Measurements from ENCODE around the gene DNAJA1. TPM values are rescaled to one million over a fixed set of nuclear protein-coding genes. Genes with fewer than 3 reads are reported as not detected.

The DNAJA1 gene
- total and polyA plus RNA-seq, 2 donors (not counting 3 experiments of a cell fraction or from before 2014, with no cell fraction given), result 72.9 to 182 TPM

DNA sequence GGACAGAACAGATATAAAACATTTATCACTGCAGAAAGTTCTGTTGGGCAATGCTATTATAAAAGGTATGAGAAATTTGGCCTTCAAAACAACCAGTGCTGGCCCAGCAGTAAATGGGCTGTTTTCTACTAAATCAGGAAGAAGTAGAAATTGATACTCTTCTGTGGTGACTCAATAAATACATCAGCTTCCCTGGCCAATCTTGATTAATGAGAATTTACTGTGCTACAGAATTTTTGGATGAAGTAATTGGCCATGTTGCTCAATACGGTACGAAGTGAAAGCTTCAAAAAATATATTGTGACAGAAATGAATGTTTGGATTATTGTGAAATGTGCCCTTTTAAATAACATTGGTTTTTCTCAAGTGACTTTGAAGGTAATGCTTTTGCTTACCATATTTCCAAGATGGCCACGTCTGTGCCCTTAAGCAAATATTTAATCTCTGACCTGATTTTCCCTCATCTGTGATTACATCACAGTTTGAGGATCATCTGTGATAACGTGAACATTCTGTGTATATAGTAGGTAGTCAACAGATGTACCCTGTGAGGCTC is 4.2 kb downstream of the DNAJA1 start:
- intact Hi-C loops (cut with micrococcal nuclease), result loop anchor here (5.0 kb wide), 1 partner anchor 138 kb away; the partner anchor contains the start of gene B4GALT1
- no peaks in the 10 kb centered on the region for H3K9me3 ChIP-seq (replicated peaks; ENCODE audit: control insufficient read depth, insufficient read depth, low read length)
- peak overlapping the region; percentile 50 for H3K4me2 ChIP-seq (ENCODE audit: insufficient read depth, low read length)
- no peak for DNase-seq (ENCODE audit: low read depth, low spot score)
- peaks cover 31% of the 10 kb centered on the region for H3K4me1 ChIP-seq (ENCODE audit: control insufficient read depth, extremely low read depth, insufficient read depth, low read length)
- H3K27me3 ChIP-seq (ENCODE audit: control insufficient read depth in 2 of 2, insufficient read depth in 2 of 2, low read length in 2 of 2), result no peaks in the 10 kb centered on the region
- dilution Hi-C loops (cut with MboI; ENCODE audit: extremely low pct_ligation_motif_present, low sequenced_read_pairs), result no loop called here
- no peak for FAIRE-seq
- ChIA-PET POLR2A (no interaction called here), CTCF (interaction anchor here (1.2 kb wide), 1 partner anchor 11 kb away, joined by 3 read pairs; no protein-coding TSS in a partner anchor)
- no peak overlapping the region for H2AFZ ChIP-seq (ENCODE audit: low read depth, low read length)
- H3K36me3 ChIP-seq (ENCODE audit: control insufficient read depth in 2 of 2, extremely low read depth in 1 of 2, insufficient read depth in 2 of 2, low read length in 2 of 2), result peaks cover 8 to 40% of the 10 kb centered on the region in 2 experiments
- no peaks in the 10 kb centered on the region for H3K9me1 ChIP-seq (replicated peaks; ENCODE audit: control insufficient read depth, extremely low read depth, insufficient read depth, low read length)
- H4K20me1 ChIP-seq (replicated peaks; ENCODE audit: control insufficient read depth, extremely low read depth, insufficient read depth, low read length), result peaks cover 23% of the 10 kb centered on the region
- H3K79me2 ChIP-seq (ENCODE audit: control insufficient read depth, insufficient read depth, low read length), result peaks cover 93% of the 10 kb centered on the region
- BruUV-seq (replicated peaks), result no TSS peak
- no peak overlapping the region for H3K9ac ChIP-seq (replicated peaks; ENCODE audit: extremely low read depth, insufficient read depth, low read length)
- no peak for TF ChIP-seq JUN (IDR thresholded peaks at IDR 0.05; ENCODE audit: borderline replicate concordance, insufficient read depth, insufficient read length, low read depth)
- TF ChIP-seq EZH2 (IDR thresholded peaks at IDR 0.05; ENCODE audit: borderline replicate concordance, low read depth, low read length, severe bottlenecking), result no peak
- TF ChIP-seq, protein P1, sequence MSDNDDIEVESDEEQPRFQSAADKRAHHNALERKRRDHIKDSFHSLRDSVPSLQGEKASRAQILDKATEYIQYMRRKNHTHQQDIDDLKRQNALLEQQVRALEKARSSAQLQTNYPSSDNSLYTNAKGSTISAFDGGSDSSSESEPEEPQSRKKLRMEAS (IDR thresholded peaks at IDR 0.05; ENCODE audit: insufficient read depth, insufficient read length), result no peak
- no peak for TF ChIP-seq FOS (IDR thresholded peaks at IDR 0.05; ENCODE audit: borderline replicate concordance, insufficient read depth, low read length)
- no peak for TF ChIP-seq POLR2A (IDR thresholded peaks at IDR 0.05; ENCODE audit: low read depth, low read length)
- no peak for TF ChIP-seq MYC (IDR thresholded peaks at IDR 0.05; ENCODE audit: low read depth, low read length)
- no peak for TF ChIP-seq GATA2 (IDR thresholded peaks at IDR 0.05; ENCODE audit: insufficient read depth, insufficient read length, low read depth, low read length)
- TF ChIP-seq, protein P2, sequence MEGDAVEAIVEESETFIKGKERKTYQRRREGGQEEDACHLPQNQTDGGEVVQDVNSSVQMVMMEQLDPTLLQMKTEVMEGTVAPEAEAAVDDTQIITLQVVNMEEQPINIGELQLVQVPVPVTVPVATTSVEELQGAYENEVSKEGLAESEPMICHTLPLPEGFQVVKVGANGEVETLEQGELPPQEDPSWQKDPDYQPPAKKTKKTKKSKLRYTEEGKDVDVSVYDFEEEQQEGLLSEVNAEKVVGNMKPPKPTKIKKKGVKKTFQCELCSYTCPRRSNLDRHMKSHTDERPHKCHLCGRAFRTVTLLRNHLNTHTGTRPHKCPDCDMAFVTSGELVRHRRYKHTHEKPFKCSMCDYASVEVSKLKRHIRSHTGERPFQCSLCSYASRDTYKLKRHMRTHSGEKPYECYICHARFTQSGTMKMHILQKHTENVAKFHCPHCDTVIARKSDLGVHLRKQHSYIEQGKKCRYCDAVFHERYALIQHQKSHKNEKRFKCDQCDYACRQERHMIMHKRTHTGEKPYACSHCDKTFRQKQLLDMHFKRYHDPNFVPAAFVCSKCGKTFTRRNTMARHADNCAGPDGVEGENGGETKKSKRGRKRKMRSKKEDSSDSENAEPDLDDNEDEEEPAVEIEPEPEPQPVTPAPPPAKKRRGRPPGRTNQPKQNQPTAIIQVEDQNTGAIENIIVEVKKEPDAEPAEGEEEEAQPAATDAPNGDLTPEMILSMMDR (IDR thresholded peaks at IDR 0.05; ENCODE audit: extremely low read depth in 1 of 2, insufficient read depth in 1 of 2, low read depth in 1 of 2, low read length in 2 of 2), result no peak
- H3K27ac ChIP-seq (ENCODE audit: insufficient read depth, low read depth, low read length), result no peak overlapping the region
- peak overlapping the region in 1 of 3 experiments; percentile 14 for H3K4me3 ChIP-seq (replicated peaks in 1 of 3; ENCODE audit: insufficient read depth in 1 of 3, low read depth in 1 of 3, low read length in 3 of 3)

All from endothelial cell of umbilical vein (primary cell).